Stimulated activated CD8-positive, alpha-beta memory T cell treated with anti-CD3 and anti-CD28 coated beads, Interleukin-4, amount 100 ng/mL, for 1 hour (primary cell): Measurements from ENCODE around the gene TLR7.

Experiments used
- DNase-seq, 2 donors: peaks; one replicate each; pipeline ENCODE4 v3.0.0-alpha.2; 2020; ENCODE audit warnings: low read depth in 2 of 2, low spot score in 1 of 2

Gene TLR7

GRCh38 chrX:12866451-12867377, at the start of gene TLR7:
Gene TLR7, plus strand, starts transcription at chrX:12867072. Its CDS starts 507 bp downstream, at chrX:12867579.
- DNase-seq = no peak

GRCh38 chrX:12817528-12817927, 49.3 kb upstream of the TLR7 start:
- DNase-seq = no peak

- DNase-seq = no peak
These were observed 47.6 kb upstream of the TLR7 start for GRCh38 chrX:12819222-12819621.

- DNase-seq = no peak
These were observed 46.1 kb upstream of the TLR7 start for GRCh38 chrX:12820737-12821136.

- DNase-seq = no peak
These were observed 41.9 kb upstream of the TLR7 start for GRCh38 chrX:12824944-12825343.

- no peak for DNase-seq
These were observed 41.1 kb upstream of the TLR7 start for GRCh38 chrX:12825801-12826200.

- DNase-seq = no peak
These were observed 23.7 kb upstream of the TLR7 start for GRCh38 chrX:12843061-12843667.

GRCh38 chrX:12843668-12844279, 23.1 kb upstream of the TLR7 start:
- no peak for DNase-seq

GRCh38 chrX:12844319-12844718, 22.6 kb upstream of the TLR7 start:
- no peak for DNase-seq

GRCh38 chrX:12865359-12865758, 1.5 kb upstream of the TLR7 start:
- no peak for DNase-seq

- DNase-seq = no peak
These were observed 813 bp downstream of the TLR7 start for GRCh38 chrX:12867685-12868084.

GRCh38 chrX:12868747-12869146, 1.9 kb downstream of the TLR7 start:
- DNase-seq = no peak

- DNase-seq = no peak
These were observed 4.4 kb downstream of the TLR7 start for GRCh38 chrX:12871257-12871656.

- DNase-seq = no peak
These were observed 5.9 kb downstream of the TLR7 start for GRCh38 chrX:12872741-12873140.

- DNase-seq = no peak
These were observed 7.7 kb downstream of the TLR7 start for GRCh38 chrX:12874581-12874980.

GRCh38 chrX:12877386-12877785, 10.5 kb downstream of the TLR7 start:
- DNase-seq = no peak

GRCh38 chrX:12878536-12878935, 11.7 kb downstream of the TLR7 start:
- no peak for DNase-seq

GRCh38 chrX:12881914-12882313, 15.0 kb downstream of the TLR7 start:
- no peak for DNase-seq

- DNase-seq = no peak
These were observed 18.6 kb downstream of the TLR7 start for GRCh38 chrX:12885508-12885907.

- DNase-seq = no peak
These were observed 19.7 kb downstream of the TLR7 start for GRCh38 chrX:12886545-12886944.

GRCh38 chrX:12887141-12887540, 20.3 kb downstream of the TLR7 start:
- DNase-seq = no peak

- DNase-seq = no peak
These were observed 20.9 kb downstream of the TLR7 start for GRCh38 chrX:12887767-12888166.
